BJ (cell line): ENCODE data around the gene IKZF3. TPM values are rescaled to one million over a fixed set of nuclear protein-coding genes. Genes with fewer than 3 reads are reported as not detected.
"Not testable (repeated sequence)": the region's sequence is repeated elsewhere in the genome, so short reads cannot be mapped to it uniquely, and the experiment has no call there.

Source experiments
- CTCF ChIA-PET: fragments of 350-600 bp; formaldehyde crosslinking; extraction: SDS; loops from one replicate; lab custom pipeline; 2021; ENCODE audit warnings: antibody characterized with exemption, inconsistent platforms; lab: Yijun Ruan, JAX
- POLR2A ChIA-PET: fragments of 300-600 bp; sonication (Branson Sonifier 250); formaldehyde crosslinking; extraction: SDS; loops from one replicate; lab custom pipeline; 2021; ENCODE audit warnings: antibody characterized with exemption; lab: Charles Lee
- DNase-seq: peaks from one replicate; pipeline ENCODE4 v3.0.0-alpha.2; 2011; ENCODE audit warnings: low read depth
- H3K27me3 ChIP-seq: 2 replicates; pipeline ENCODE4 v1.6.0; 2011; ENCODE audit warnings: low read length; ENCODE audit not compliant: control insufficient read depth, insufficient read depth
- H3K36me3 ChIP-seq: 2 replicates; pipeline ENCODE4 v1.5.1; 2011; ENCODE audit warnings: low read length; ENCODE audit not compliant: control insufficient read depth, insufficient read depth
- H3K4me3 ChIP-seq: 2 replicates; pipeline ENCODE4 v1.5.1; 2011; ENCODE audit warnings: low read depth, mild to moderate bottlenecking, control low read depth, low read length
- polyA plus RNA-seq: library from polyadenylated mRNA; depleted of rRNA; stranded (reverse); fragments of >200 nt; gene quantifications from 2 replicates; pipeline ENCODE4 v1.2.3, GENCODE V29; 2011
- TF ChIP-seq, protein P1 (sequence below): IDR thresholded peaks from 2 replicates; pipeline ENCODE4 v1.5.1; 2011; ENCODE audit warnings: low read depth, mild to moderate bottlenecking, control low read depth, inconsistent platforms, low read length, moderate library complexity; ENCODE audit not compliant: insufficient read depth

The IKZF3 gene
- polyA plus RNA-seq, 1 experiment, result not detected

DNA sequence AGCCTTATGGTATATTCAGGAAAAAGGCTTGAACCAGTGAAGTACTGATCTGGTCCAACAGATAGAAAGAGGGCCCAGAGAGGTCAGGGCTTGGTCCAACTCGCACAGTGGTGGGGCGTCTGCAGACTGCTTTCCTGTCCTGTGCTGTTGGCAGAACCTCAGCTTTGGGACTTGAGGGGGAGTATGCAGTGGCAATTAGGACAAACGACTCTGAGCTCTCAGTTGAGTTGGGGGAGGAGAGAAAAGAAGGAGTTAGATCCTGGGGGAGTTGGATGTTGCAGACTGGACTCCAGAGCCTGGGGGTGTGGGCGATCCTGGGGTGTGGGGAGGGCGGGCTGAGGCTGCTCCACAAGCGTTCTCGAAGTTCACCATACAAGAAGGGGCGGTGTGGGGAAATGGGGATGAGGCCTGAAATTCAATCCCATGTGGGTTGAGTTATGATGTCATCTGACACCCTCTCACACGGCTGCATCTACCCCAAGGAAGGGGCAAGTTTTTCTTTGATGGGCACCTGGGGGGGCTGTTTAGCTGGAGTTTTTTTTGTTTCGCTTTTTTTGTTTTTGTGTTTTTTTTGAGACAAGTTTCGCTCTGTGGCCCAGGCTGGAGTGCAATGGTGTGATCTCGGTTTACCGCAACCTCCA, 111.8 kb downstream of the IKZF3 start:
- no peaks in the 10 kb centered on the region; the same call in 1 of the 2 replicates for H3K27me3 ChIP-seq
- no peak for DNase-seq
- H3K4me3 ChIP-seq, result no peak overlapping the region
- TF ChIP-seq, protein P1, sequence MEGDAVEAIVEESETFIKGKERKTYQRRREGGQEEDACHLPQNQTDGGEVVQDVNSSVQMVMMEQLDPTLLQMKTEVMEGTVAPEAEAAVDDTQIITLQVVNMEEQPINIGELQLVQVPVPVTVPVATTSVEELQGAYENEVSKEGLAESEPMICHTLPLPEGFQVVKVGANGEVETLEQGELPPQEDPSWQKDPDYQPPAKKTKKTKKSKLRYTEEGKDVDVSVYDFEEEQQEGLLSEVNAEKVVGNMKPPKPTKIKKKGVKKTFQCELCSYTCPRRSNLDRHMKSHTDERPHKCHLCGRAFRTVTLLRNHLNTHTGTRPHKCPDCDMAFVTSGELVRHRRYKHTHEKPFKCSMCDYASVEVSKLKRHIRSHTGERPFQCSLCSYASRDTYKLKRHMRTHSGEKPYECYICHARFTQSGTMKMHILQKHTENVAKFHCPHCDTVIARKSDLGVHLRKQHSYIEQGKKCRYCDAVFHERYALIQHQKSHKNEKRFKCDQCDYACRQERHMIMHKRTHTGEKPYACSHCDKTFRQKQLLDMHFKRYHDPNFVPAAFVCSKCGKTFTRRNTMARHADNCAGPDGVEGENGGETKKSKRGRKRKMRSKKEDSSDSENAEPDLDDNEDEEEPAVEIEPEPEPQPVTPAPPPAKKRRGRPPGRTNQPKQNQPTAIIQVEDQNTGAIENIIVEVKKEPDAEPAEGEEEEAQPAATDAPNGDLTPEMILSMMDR, result no peak
- H3K36me3 ChIP-seq, result no peaks in the 10 kb centered on the region
- POLR2A ChIA-PET, result no interaction called here
- CTCF ChIA-PET, result interaction anchor here (0.6 to 7.6 kb wide), 5 partner anchors 8 to 349 kb away, joined by 3 to 56 read pairs (median 5); partner anchors contain the start of gene MIEN1

DNA sequence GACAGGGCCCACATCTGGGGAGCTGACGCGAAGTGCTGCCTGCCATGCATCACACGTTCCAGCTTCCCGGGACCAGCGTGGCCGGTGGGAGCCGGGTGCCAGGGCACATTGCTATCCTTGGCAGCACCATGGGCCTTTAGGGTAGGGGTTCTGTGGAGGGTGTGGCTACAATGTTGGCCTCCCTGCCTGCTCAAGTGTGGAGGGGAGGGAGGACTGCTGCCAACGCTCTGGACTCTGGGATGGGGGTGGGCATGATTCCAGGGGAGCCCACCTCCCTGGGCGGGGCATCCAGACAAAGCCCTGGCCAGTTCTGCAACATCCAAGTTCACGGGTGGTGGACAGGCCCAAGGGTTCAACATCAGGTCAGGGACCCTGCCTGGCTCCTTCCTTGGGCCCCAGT, 112.5 kb downstream of the IKZF3 start:
- POLR2A ChIA-PET, result no interaction called here

DNA sequence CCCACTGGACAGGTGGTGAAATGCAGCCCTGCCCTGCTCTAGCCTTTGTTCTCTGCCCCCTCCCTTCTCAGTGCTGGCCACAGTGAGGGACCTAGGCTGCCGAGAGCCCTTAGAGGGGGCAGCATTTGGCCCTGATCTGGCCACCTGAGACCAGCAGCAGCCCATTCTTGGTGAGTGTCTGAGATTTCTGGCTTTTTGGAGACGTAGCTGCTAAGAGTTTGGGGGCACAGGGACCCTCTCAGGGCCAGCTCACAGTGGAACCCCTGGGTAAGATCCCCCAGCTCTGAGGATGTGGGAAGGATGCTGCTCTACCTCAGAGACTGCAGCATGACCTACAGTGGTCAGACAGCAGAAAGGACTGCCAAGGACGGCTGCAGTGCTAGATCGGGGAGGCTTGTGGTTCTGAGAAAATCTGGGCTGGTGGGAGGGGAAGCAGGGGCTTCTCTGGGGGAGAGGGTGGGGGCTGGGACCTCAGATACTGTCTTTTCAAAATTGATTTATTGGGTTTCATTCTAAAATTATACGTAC, 113.0 kb downstream of the IKZF3 start:
- no peak overlapping the region for H3K4me3 ChIP-seq
- ChIA-PET CTCF (interaction anchor here (7.6 kb wide), 1 partner anchor 129 kb away, joined by 56 read pairs; no protein-coding TSS in a partner anchor), POLR2A (no interaction called here)
- TF ChIP-seq, protein P1, result no peak
- H3K27me3 ChIP-seq, result no peaks in the 10 kb centered on the region
- DNase-seq, result no peak
- no peaks in the 10 kb centered on the region for H3K36me3 ChIP-seq

More for the DNA sequence above, 112.5 kb downstream of the IKZF3 start:
- no peak for DNase-seq
- H3K4me3 ChIP-seq, result no peak overlapping the region
- no peaks in the 10 kb centered on the region for H3K36me3 ChIP-seq
- TF ChIP-seq, protein P1, result no peak
- CTCF ChIA-PET, result interaction anchor here (2.1 to 7.6 kb wide), 2 partner anchors 22 to 130 kb away, joined by 9 to 56 read pairs; partner anchors contain the start of gene MIEN1
- H3K27me3 ChIP-seq, result no peaks in the 10 kb centered on the region

DNA sequence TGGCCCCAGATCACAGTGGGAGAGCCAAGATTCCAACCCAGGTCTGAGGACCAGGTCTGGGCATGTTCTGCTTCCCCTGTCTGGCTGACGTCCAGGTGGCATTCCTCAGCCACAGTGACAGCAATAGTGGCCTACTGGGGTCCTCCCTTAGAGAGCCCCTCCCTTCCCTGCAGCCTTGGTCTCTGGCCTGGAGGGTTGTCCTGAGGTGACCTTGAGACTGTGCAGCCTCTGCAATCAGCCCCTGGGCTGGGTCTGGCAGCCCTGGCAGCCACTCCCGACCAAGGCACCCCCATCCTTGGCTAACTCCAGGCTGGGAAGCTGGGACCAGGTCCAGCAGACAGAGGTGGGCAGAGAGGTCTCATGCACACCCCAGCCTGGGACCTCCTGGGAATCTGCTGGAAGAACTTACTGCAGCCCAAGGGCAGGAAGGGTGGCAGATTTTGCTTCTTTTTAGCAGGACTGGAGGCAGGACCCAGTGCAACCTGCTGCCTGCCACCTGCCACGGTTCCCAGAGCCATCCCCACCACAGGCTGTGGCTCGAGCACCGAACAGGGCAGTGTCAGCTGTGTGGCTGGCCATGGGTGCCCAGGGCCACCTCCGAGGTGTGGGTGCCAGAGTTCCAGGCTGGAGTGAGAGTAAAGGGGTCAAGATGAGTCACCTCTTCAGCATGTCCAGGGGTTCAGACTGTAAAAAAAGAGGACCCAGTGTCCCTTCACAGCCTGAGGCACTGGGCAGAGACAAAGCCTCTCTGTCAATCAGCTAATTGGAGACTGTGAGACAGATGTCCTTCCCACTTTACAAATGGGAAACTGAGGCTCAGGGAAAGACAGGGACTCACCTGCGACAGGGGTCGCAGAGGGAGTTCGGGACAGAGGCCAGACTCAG, 113.7 kb downstream of the IKZF3 start:
- no peak for DNase-seq
- TF ChIP-seq, protein P1, result no peak
- no peaks in the 10 kb centered on the region for H3K36me3 ChIP-seq
- ChIA-PET CTCF (interaction anchor here (7.6 kb wide), 1 partner anchor 128 kb away, joined by 56 read pairs; no protein-coding TSS in a partner anchor), POLR2A (no interaction called here)
- H3K4me3 ChIP-seq, result no peak overlapping the region
- H3K27me3 ChIP-seq, result no peaks in the 10 kb centered on the region

DNA sequence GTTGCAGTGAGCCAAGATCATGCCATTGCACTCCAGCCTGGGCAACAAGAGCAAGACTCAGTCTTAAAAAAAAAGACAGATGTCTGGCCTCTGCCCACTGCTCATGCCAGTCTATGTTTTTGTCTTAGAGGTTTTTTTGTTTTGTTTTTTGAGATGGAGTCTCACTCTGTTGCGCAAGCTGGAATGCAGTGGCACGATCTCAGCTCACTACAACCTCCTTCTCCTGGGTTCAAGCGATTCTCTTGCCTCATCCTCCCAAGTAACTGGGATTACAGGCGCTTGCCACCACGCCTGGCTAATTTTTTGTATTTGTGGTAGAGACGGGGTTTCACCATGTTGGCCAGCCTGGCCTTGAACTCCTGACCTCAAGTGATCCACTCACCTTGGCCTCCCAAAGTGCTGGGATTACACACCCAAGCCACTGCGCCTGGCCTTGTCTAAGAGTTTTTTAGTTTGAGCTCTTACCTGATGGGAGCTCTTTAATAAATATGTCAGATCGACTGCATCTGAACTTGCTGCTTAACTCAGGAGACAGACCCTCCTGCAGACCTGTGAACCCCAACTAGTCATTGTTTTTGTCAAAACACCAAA, 115.6 kb downstream of the IKZF3 start:
- DNase-seq, H3K4me3 ChIP-seq, H3K27me3 ChIP-seq, POLR2A ChIA-PET, H3K36me3 ChIP-seq: not testable (repeated sequence)
- CTCF ChIA-PET, result interaction anchor here (7.6 kb wide), 1 partner anchor 127 kb away, joined by 56 read pairs; no protein-coding TSS in a partner anchor
